Keratinocyte (primary cell): ENCODE measurements around the gene FLNC. TPM values are rescaled to one million over a fixed set of nuclear protein-coding genes. Genes with fewer than 3 reads are reported as not detected.

Source experiments
- DNase-seq: peaks from one replicate; pipeline ENCODE4 v3.0.0-alpha.2; 2011; ENCODE audit warnings: low read depth, missing footprints, low spot score
- FAIRE-seq: peaks from 2 replicates; lab custom pipeline; 2011; peaks lifted over from hg19 to GRCh38; lab: Jason Lieb, UNC
- H2AFZ ChIP-seq: 2 replicates; pipeline ENCODE4 v1.6.0; 2012; ENCODE audit warnings: low read length, control low read depth, inconsistent platforms; ENCODE audit not compliant: control insufficient read depth
- H3K27ac ChIP-seq: 2 replicates; pipeline ENCODE4 v1.5.1; 2011; ENCODE audit warnings: low read length; ENCODE audit not compliant: control insufficient read depth, insufficient read depth
- H3K27me3 ChIP-seq: 3 replicates; pipeline ENCODE4 v1.6.0; 2011; ENCODE audit warnings: low read length; ENCODE audit not compliant: control insufficient read depth, insufficient read depth; ENCODE audit errors: extremely low read depth
- H3K36me3 ChIP-seq, 2 experiments: 2 replicates in 1 of 2; 3 replicates in 1 of 2; pipeline ENCODE4 v1.5.1; 2011; ENCODE audit warnings: low read length in 2 of 2, mild to moderate bottlenecking in 1 of 2; ENCODE audit not compliant: control insufficient read depth in 2 of 2, insufficient read depth in 2 of 2; ENCODE audit errors: extremely low read depth in 1 of 2
- H3K4me1 ChIP-seq: 3 replicates; pipeline ENCODE4 v1.5.1; 2011; ENCODE audit warnings: low read length; ENCODE audit not compliant: control insufficient read depth, insufficient read depth; ENCODE audit errors: extremely low read depth
- H3K4me2 ChIP-seq: 3 replicates; pipeline ENCODE4 v1.6.0; 2011; ENCODE audit warnings: low read depth, low read length; ENCODE audit not compliant: control insufficient read depth, insufficient read depth; ENCODE audit errors: extremely low read depth
- H3K4me3 ChIP-seq, 3 experiments: fragments of 200-600 bp in 1 of 3; sonication (generic) in 1 of 3; 2 replicates in 2 of 3; 3 replicates in 1 of 3; pipeline ENCODE4 v1.5.1; 2011 to 2016; ENCODE audit warnings: low read length in 3 of 3, mild to moderate bottlenecking in 3 of 3, control low read depth in 2 of 3, inconsistent platforms in 1 of 3, low read depth in 1 of 3, mixed read lengths in 1 of 3, mixed run types in 1 of 3, moderate library complexity in 1 of 3; ENCODE audit not compliant: control insufficient read depth in 2 of 3, insufficient read depth in 2 of 3; ENCODE audit errors: extremely low read depth in 1 of 3
- H3K79me2 ChIP-seq: 2 replicates; pipeline ENCODE4 v1.6.0; 2012; ENCODE audit warnings: low read length; ENCODE audit not compliant: control insufficient read depth, insufficient read depth
- H3K9ac ChIP-seq: 3 replicates; pipeline ENCODE4 v1.6.0; 2011; ENCODE audit warnings: low read length; ENCODE audit not compliant: control insufficient read depth, insufficient read depth; ENCODE audit errors: extremely low read depth
- H3K9me1 ChIP-seq: 3 replicates; pipeline ENCODE4 v1.6.0; 2011; ENCODE audit warnings: low read length; ENCODE audit not compliant: control insufficient read depth, insufficient read depth; ENCODE audit errors: extremely low read depth
- H3K9me3 ChIP-seq: 2 replicates; pipeline ENCODE4 v1.5.1; 2012; ENCODE audit warnings: low read depth, low read length; ENCODE audit not compliant: control insufficient read depth
- H4K20me1 ChIP-seq: 3 replicates; pipeline ENCODE4 v1.6.0; 2011; ENCODE audit warnings: low read length; ENCODE audit not compliant: control insufficient read depth, insufficient read depth; ENCODE audit errors: extremely low read depth
- CTCF ChIP-seq, 3 experiments: IDR thresholded peaks in 1 of 3; conservative IDR thresholded peaks in 1 of 3; optimal IDR thresholded peaks in 1 of 3; 2 replicates in 2 of 3; 3 replicates in 1 of 3; pipeline versions ENCODE3 to v1.5.1; 2011; ENCODE audit warnings: low read length in 3 of 3, mild to moderate bottlenecking in 3 of 3, moderate library complexity in 2 of 3, control low read depth in 1 of 3, inconsistent platforms in 1 of 3; ENCODE audit not compliant: insufficient read depth in 2 of 3; ENCODE audit errors: extremely low read depth in 1 of 3
- EZH2 ChIP-seq: IDR thresholded peaks from one replicate; pipeline ENCODE4 v1.6.1; 2012; ENCODE audit warnings: inconsistent platforms, mild to moderate bottlenecking, low read length, moderate library complexity
- dilution Hi-C: fragments of 300-500 bp; cut with MboI; formaldehyde crosslinking; loops from one replicate; pipeline ENCODE4 v1.7.0; 2020; ENCODE audit warnings: low sequenced_read_pairs; ENCODE audit not compliant: extremely low pct_ligation_motif_present
- polyA plus RNA-seq, 5 experiments: library from polyadenylated mRNA; depleted of rRNA in 3 of 5; stranded (reverse) in 3 of 5; stranded (forward) in 1 of 5; unstranded in 1 of 5; fragments of >200 nt; gene quantifications; 1 replicate in 1 of 5; 2 replicates in 3 of 5; 3 replicates in 1 of 5; pipeline versions ENCODE4 v1.2.1 to v1.2.3, GENCODE V29; 2011 to 2012; ENCODE audit warnings: missing spikeins in 2 of 5, low read depth in 1 of 5, low replicate concordance in 1 of 5

FLNC gene
- polyA plus RNA-seq, 1 donor (not counting 4 experiments of a cell fraction or from before 2014, with no cell fraction given): 0.03 TPM

DNA sequence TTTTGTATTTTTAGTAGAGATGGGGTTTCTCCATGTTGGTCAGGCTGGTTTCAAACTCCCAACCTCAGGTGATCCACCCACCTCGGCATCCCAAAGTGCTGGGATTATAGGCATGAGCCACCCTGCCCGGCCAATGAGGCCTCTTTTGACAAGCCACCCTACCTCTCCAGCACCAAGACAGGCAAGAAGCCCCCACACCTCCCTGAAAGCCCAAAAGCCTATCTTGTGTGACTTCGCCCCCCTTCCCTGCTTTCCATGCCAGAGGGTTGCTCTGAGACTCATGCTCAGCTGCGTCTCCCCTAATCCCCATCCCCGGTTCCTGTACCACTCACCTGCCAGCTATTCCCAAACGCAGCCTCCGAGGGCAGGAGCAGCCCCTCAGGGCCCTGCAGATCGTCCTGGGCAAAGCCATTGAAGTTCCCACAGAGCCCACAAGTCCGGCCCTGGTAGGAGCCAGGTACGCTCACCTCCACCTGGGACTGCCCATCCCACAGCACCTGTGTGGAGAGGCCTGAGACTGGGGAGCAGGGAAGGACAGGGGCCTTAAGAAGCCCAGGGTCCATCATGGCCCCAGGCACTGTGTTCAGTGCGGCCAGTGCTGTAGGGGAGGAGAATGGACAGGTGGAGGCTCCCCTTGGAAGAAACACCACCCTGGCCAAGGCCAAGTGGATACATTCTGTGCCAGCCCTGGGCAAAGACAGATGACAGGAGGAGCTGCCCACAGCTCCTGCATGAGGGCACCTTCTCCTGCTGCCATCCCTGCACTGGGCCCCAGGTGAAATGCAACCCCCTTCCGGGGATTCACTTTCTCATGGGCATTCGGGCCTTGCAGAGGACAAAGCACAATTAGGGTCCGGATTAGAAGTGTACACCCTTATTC lies 48.3 kb downstream of the FLNC start:
- no peak overlapping the region for H3K4me3 ChIP-seq
- H3K4me1 ChIP-seq: peaks cover 10% of the 10 kb centered on the region
- no peak overlapping the region for H3K27ac ChIP-seq
- no peak for TF ChIP-seq EZH2
- TF ChIP-seq CTCF (optimal IDR thresholded peaks at IDR 0.05 in 1 of 3, IDR thresholded peaks at IDR 0.05 in 1 of 3, conservative IDR thresholded peaks at IDR 0.05 in 1 of 3; ENCODE audit: extremely low read depth in 1 of 3, insufficient read depth in 2 of 3, low read length in 3 of 3): no peak
- no peaks in the 10 kb centered on the region for H3K79me2 ChIP-seq
- FAIRE-seq (no peak), DNase-seq (no peak)
- H3K9me1 ChIP-seq: no peaks in the 10 kb centered on the region
- no peak overlapping the region for H3K9ac ChIP-seq
- H3K4me2 ChIP-seq: no peak overlapping the region
- H3K9me3 ChIP-seq: no peaks in the 10 kb centered on the region
- no peaks in the 10 kb centered on the region for H3K36me3 ChIP-seq
- dilution Hi-C loops: no loop called here
- no peaks in the 10 kb centered on the region for H4K20me1 ChIP-seq
- H2AFZ ChIP-seq: no peak overlapping the region
- no peaks in the 10 kb centered on the region for H3K27me3 ChIP-seq

DNA sequence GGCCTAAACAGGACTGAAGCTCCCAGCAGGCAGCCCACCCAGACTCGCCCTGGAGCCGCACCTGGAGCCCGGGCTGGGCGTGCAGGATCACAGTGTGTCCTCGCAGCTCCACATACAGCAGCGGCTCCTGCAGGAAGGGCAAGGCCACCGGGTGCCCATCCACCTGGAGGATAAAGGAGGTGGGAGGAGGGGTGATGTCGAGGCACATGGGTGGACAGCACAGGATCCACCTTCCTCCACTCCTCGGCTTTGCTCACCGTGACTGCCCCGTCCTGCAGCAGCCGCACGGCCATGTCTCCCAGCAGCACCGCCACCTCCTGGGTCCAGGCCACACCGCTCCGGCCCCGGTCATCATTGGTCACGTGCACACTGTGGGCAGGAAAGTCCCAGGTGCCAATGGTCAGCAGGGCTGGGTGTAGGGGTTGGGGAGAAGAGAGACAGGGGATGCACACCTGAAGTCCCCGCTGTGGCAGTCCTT lies 49.3 kb downstream of the FLNC start:
- Histone ChIP-seq H3K9me1 (no peaks in the 10 kb centered on the region), H3K9ac (no peak overlapping the region), H3K4me3 (no peak overlapping the region), H2AFZ (no peak overlapping the region), H3K9me3 (no peaks in the 10 kb centered on the region), H3K4me2 (no peak overlapping the region), H4K20me1 (no peaks in the 10 kb centered on the region), H3K27ac (no peak overlapping the region), H3K36me3 (no peaks in the 10 kb centered on the region), H3K27me3 (no peaks in the 10 kb centered on the region), H3K79me2 (no peaks in the 10 kb centered on the region), H3K4me1 (peaks cover 10% of the 10 kb centered on the region)
- no peak for FAIRE-seq
- dilution Hi-C loops: no loop called here
- DNase-seq: no peak
- TF ChIP-seq CTCF (optimal IDR thresholded peaks at IDR 0.05 in 1 of 3, IDR thresholded peaks at IDR 0.05 in 1 of 3, conservative IDR thresholded peaks at IDR 0.05 in 1 of 3; ENCODE audit: extremely low read depth in 1 of 3, insufficient read depth in 2 of 3, low read length in 3 of 3) (no peak), EZH2 (no peak)
